ENCODE measurements around the gene GCSAM.

GCSAM gene

GRCh38 chr3:112129925-112130637 lies 3.0 kb downstream of the GCSAM start:
- DNase-seq (ENCODE audit: low read depth in 2 of 2): no peak

- peak in 1 of 2 experiments; percentile 7 for DNase-seq (ENCODE audit: low read depth in 2 of 2)
These were observed 4.0 kb downstream of the GCSAM start for GRCh38 chr3:112128843-112129727.

DNA sequence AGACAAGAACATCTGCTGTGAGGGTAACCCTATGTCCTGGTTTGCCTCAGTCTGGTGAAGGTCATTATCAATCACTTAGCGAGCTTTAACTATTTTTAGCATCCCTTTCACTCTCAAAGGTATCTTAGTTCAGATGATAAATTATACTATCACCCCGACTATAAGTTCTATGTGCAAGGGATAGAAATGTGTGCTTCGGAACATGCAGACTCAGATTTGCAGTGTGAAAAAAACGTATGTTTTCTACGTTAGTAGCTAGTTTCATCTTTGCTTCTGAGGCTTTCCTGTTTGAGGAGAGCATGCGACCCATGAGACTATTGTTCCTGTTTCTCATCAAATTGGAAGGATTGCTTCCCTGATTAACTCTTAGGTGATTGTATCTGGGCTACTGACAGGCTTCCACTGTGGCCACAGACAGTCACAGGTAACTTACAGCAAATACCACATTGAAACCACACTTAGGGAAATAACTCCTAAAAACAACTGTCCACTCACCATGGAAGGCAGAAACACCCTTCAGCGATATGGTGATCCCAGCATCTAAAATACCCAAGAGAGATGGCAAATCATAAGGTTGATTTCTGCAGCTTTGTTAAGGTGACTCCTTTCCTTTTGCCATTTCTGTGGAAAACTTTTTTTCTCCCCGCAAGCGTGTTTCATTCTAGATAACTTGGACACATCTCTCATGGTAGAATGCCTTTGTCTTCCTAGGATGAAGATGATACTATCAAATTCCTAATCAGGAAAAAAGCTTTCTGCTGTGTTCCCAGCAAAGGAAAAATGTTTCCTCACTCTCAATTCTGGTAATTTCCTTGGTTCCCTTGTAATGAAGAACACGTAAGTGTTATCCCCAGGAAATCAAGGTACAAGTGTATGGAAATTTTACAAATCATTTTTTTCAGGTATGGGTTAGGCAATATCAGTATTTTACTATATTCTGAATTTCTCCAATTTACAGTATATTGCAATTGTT lies 5.2 kb downstream of the GCSAM start:
- DNase-seq (ENCODE audit: low read depth in 2 of 2): no peak

DNA sequence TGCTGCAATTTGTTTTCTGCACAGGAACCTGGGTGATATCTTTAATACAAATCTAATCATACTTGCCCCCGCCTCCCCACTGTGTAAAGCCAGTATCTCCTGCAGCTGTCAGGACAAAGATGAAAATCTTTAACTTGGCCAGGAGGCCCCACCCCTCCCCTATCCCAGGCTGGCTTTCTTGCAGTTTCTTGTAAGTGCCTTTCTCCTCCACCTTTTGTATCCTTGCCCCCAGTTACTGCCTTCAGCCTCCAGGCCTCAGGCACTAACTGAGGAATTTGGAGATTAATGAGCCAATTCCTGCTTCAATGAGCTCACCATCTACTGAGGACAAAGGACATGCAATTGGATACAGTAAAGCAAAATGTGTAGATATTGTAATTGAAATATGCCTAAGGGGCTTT lies 6.5 kb downstream of the GCSAM start:
- DNase-seq (ENCODE audit: low read depth in 2 of 2): no peak

DNA sequence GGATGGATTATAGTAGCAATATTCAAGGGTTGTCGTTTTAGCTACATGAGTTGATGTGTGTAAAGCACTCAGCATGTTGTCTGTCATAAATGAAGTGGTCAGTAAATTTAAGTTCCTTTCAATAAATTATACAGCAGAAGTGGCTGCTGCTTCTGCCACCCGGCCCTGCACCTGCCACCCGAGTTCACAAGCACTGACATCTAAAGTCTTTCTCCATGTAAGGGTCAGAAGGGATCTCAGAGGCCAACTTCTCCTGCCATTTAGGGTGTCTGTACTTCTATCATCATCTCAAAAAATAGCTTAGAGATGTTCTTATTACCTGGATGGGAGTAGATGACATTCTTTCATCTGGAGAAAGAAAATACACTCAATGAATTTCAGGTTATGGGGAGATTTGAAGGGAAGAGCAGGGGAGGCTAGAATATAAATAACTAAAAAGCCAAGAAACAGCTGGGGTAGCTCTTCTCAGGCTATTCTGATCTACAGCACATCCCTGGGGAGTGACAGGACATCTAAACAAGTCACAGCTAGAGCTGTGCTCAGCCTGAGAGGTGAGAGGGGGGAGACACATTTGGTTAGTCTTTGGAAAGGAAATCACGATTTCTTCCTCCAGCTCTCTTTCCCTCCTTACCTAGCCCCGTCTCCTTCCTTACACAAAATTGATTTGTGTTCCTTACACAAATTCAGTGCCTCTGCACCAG lies 8.0 kb downstream of the GCSAM start:
- no peak for DNase-seq (ENCODE audit: low read depth in 2 of 2)

GRCh38 chr3:112123548-112123947 lies 9.5 kb downstream of the GCSAM start:
- no peak for DNase-seq (ENCODE audit: low read depth in 2 of 2)

DNA sequence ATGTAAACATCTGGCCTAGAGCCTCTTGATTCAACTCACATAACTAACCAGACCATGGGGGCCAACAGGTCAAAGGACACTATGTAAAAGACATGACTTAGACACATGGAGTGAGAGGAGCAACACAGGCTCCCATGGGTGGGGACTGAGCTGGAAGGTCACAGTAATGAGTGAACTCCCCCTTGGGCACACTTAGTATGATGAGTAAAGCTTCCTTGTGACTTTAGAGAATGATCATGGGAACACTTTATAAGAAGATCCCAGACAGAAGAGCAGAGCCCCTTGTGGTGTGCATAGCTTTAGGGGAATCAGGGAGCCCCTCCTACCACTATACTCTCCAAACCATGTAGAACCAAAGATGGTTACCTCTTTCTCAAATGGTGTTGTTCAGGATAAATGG lies 10.2 kb downstream of the GCSAM start:
- no peak for DNase-seq (ENCODE audit: low read depth in 2 of 2)

DNA sequence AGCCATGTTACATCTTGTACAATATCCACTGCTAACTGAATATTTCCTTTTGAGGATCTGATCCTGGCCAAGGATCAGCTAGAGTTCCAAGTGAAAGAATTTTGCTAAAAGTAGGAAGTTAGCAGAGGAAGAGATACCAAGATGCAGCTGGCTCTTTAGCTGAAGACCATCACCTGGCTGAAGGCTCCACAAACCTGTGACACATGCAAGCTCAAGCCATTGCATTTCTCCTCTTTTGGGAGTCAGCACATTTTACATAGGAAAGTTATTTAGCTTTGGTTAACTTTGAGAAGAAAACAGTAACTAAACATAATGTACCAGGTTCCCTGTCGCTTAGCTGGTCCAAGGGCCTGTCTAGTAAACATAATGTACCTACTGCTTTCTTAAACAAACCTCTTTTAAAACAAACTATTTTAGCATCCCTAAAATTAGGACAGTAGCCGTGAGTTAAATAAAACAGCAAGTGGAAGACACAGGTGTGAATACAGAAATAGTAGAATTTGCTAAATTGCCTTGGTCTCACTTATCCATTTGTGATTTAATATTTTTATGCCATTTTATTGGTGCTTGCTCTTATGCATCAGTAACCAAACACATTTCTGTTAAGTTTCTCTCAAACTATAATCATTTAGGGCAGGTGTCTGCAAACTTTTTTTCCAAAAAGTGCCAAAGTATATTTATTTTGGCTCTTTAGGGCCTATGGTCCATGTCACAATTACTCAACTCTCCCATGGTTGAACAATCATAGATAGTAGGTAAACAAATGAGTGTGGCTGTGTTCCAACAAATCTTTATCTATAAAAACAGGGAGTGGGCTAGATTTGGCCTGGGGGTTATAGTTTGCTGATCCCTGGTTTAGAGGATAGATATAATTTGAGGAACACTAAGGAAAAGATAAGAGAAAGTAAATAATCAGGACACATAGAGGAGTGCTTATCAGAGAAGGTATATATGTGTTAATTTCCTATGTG lies 11.2 kb downstream of the GCSAM start:
- no peak for DNase-seq (ENCODE audit: low read depth in 2 of 2)

DNA sequence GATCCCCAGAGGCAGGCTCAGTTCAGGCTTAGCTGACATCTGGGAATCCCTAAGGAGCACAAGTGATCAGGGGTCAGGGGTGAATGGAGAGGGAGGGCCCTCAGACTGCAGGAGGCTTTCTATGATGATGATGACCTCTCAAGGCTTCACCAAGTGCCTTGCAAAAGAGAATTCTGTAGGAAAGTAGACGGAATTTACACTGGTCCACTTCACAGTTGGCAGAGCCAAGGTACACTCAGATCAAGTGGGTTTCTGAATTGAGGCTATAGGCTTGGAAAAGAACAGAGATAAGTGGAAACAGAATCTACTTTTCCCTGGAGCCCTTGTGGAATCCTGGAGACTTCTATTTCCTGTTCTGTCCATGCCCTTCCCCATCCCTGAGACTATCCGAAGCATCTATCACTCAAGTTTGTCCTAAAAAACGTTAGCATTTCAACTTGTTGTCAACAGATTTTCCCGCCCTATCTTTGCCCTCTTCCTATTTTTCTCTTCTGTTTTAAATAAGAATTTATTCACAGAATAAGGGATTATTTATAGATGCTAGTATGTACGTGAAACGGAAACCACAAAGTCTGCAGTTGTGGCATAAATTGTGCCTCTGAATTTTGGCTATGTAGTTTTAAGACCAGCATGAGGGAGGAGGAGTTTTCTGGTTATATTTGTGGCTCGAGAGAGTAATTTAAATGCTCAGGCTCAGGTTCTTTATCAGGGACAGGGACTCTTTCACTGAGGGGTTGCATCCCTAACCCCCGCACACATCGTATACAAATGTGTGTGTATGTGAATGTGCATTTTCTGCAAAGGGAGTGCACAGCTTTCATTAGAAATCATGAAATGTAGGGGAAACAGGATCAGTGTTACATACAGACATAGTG lies 12.8 kb downstream of the GCSAM start:
- DNase-seq (ENCODE audit: low read depth in 2 of 2): no peak

DNA sequence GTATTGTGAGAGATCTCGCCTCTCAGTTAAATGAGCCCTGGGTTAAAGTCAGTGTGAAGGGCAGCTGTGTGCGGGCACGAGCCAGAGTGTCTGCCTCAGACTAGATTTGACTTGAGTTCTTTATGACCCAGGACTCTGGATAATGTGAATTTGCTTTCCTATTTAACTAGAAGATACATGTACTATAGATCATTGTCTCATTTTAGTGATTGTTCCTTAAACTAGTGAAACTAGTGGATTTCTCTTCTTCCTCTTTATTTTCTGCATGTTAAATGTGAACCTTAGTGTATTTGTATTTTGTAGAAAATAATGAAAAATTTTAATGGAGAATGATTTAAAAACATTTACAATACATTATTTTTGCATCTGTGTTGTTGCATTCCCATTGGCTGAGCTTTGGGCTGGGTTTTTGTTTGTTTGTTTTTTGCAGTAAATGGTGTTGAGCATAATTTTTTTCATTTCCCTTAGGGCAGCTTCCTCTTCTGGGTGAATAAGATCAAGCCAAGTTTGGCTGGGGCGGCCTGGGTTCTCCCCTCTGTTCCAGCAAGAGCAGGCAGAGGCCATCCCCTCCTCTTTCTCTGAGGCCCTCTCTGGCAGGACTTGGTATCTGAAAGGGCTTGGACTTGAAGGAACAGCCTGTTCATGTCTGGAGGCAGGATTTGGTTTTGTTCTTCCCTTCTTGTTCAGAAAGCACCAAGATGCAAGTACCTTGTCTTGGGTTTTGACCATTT lies 15.0 kb downstream of the GCSAM start:
- DNase-seq (ENCODE audit: low read depth in 2 of 2): no peak

- DNase-seq (ENCODE audit: low read depth in 2 of 2): no peak
These were observed 15.6 kb downstream of the GCSAM start for GRCh38 chr3:112117415-112117814.

DNA sequence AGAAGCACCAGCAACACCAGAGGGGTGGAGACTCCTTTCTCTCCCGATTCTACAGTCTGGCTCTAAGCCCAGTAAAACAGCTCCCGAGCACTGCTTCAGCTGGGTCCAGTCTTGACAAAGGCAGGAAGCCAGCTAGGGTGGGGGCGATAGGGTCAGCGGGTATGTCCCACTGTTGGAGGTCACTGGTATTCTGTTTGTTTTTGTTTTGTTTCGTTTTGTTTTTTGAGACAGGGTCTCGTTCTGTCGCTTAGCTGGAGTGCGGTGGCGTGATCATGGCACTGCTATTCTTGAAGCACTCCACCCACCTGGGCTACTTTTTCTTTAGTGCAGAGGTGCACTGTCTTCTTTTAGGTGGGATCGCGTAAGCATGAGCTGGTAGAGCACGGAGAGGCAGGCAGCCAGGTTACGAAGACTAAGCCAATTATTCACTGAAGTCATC lies 16.3 kb downstream of the GCSAM start:
- no peak for DNase-seq (ENCODE audit: low read depth in 2 of 2)

- DNase-seq (ENCODE audit: low read depth in 2 of 2): no peak
These were observed 17.2 kb downstream of the GCSAM start for GRCh38 chr3:112115806-112116383.

DNA sequence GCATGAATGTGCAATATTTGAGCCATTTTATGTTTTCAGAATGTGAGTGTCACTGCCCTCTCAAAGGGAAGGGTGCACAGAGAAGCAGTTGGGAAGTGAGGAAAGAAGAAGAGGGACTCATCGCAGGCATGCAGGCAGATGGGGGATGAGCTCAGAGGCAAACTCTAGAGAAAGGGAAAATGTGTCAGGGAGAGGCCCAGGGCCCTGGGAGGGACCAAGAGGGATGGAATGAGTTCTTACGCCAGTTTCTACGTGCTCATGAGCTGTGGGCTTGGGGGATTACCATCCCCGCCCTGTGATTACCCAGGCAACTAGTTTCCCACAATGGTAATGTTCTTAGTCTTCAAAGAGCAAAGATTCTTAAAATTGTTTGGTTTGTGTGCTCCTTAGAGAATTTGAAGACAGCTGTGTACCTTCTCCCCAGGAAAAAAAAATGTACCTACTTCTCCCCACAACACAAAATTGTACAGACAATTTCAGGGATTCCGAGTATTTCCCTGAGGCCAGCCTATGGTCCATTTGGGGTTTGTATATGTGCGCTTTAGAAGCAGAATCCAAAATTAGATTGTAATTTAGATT lies 17.8 kb downstream of the GCSAM start:
- DNase-seq (ENCODE audit: low read depth in 2 of 2): no peak

DNA sequence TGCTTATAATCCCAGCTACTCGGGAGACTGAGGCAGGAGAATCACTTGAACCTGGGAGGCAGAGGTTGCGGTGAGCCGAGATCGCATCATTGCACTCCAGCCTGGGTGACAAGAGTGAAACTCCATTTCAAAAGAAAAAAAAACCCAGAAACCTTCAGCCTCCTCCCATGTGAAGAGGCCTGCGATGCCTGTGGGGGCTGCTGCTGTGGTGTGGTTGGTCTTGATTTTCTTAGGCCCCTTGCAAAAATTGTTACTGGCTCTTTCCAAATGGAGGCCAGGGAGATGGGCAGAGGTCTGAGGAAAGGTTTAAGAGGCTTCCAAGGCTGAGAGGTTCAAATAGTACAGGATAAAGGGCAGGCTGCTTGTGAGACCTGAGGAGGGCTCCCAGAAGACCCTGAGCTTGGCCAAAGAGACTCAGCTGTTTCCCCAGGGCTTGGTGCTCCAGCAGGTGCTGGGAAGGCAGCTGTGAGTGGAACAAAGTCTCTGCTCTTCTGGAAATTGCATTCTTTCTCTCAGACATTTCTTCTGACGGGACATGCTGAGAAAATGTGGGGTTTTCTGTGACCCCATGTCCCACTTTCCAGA lies 18.4 kb downstream of the GCSAM start:
- DNase-seq (ENCODE audit: low read depth in 2 of 2): no peak

GRCh38 chr3:112111785-112112402 lies 21.2 kb downstream of the GCSAM start:
- peak in 1 of 2 experiments; percentile 22 for DNase-seq (ENCODE audit: low read depth in 2 of 2)

GRCh38 chr3:112109322-112109721 lies 23.7 kb downstream of the GCSAM start:
- no peak for DNase-seq (ENCODE audit: low read depth in 2 of 2)
